ENCODE data around the gene MCM6.
"Not testable (repeated sequence)": the region's sequence is repeated elsewhere in the genome, so short reads cannot be mapped to it uniquely, and the experiment has no call there.

The MCM6 gene

DNA sequence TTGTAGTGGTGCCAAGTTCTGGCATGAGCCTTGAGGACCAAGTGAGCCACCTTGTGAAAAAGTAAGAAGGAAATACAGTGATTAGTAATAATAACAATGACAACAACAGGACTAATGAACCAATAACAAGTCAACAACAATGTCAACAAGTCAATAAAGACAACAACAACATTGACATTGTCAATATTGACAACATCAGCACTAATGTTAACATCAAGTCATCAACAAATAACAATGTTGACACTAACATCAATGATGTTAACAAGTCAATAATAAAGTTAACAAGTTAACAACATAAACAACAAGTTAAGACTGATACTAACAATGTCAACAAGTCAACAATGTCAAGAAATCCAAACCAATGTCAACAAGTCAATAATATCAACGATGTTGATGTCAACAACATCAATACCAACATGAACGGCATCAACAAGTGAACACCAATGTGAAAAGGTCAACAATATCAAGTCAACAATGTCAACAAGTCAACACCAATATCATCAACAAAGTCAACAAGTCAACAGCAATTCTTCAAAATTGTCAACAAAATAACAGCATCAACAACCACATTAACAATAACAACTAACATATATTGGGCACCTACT lies 63.2 kb downstream of the MCM6 start:
- Histone ChIP-seq H3K9ac (no peak overlapping the region), H3K27me3 (ENCODE audit: control insufficient read depth, insufficient read depth, low read length) (no peaks in the 10 kb centered on the region), H3K36me3 (ENCODE audit: control insufficient read depth, insufficient read depth, low read length) (no peaks in the 10 kb centered on the region), H3K27ac (no peak overlapping the region), H3K79me2 (no peaks in the 10 kb centered on the region), H3K4me1 (no peaks in the 10 kb centered on the region), H3K4me2 (ENCODE audit: low read length) (no peak overlapping the region), H3K9me3 (ENCODE audit: control insufficient read depth, low read length) (no peaks in the 10 kb centered on the region), H3K4me3 (ENCODE audit: low read depth, low read length) (no peak overlapping the region), H2AFZ (no peak overlapping the region)
- TF ChIP-seq CTCF (IDR thresholded peaks at IDR 0.05): no peak

DNA sequence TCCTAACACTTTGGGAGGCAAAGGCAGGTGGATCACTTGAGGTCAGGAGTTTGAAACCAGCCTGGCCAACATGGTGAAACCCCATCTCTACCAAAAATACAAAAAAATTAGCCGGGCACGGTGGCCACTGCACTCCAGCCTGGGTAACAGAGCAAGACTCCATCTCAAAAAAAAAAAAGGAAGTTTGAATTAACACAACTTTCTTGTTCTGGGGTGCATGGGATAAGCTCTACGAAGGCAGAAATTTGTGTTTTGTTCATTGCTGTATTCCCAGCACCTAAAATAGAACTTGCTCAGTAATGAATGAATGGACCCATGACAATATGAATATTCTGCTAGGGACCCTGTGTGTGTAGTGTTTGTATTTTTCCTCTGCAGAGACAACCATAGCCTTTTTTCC lies 68.4 kb downstream of the MCM6 start:
- not testable (repeated sequence) for H3K4me1 ChIP-seq; H3K9ac ChIP-seq; H3K36me3 ChIP-seq (ENCODE audit: control insufficient read depth, insufficient read depth, low read length); H3K4me2 ChIP-seq (ENCODE audit: low read length); H3K4me3 ChIP-seq (ENCODE audit: low read depth, low read length); H3K79me2 ChIP-seq; H2AFZ ChIP-seq; H3K27me3 ChIP-seq (ENCODE audit: control insufficient read depth, insufficient read depth, low read length); H3K9me3 ChIP-seq (ENCODE audit: control insufficient read depth, low read length); H3K27ac ChIP-seq

DNA sequence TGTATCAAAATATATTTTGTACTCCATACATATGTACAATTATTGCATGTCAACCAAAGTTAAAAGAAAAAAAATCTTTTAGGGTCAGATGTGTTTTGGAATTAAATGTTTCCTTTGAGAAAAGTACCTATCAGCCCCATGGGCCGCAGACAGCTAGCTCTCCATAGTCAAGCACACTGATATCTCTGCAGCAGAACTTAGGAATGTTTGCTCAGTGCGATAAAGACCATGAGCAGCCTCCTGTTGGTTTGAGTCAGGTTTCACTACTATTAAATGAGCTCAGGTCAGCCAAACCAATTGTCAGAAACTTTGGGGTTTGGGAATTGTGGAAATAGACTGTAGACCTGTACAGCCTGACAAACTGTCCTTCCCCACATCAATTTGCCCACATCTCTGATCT lies 73.0 kb downstream of the MCM6 start:
- TF ChIP-seq CTCF (IDR thresholded peaks at IDR 0.05): no peak
- Histone ChIP-seq H3K9me3 (ENCODE audit: control insufficient read depth, low read length) (no peaks in the 10 kb centered on the region), H3K4me3 (ENCODE audit: low read depth, low read length) (no peak overlapping the region)

DNA sequence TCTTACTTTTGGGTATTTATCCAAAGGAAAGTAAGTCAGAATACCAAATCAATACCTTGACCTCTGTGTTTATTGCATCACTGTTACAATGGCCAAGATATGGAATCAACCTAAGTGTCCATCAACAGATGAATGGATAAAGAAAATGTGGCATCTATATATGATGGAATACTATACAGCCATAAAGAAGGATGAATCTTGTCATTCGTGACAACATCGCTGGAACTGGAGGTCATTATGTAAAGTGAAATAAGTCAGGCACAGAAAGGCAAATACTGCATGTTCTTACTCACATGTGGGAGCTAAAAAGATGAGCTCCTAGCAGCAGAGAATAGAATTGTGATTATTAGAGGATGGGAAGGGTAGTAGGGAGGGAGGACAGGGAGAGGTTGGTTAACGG lies 73.9 kb downstream of the MCM6 start:
- no peaks in the 10 kb centered on the region for H3K4me1 ChIP-seq
- no peak overlapping the region for H3K9ac ChIP-seq
- no peak overlapping the region for H3K4me3 ChIP-seq (ENCODE audit: low read depth, low read length)
- H3K27me3 ChIP-seq (ENCODE audit: control insufficient read depth, insufficient read depth, low read length): no peaks in the 10 kb centered on the region
- no peaks in the 10 kb centered on the region for H3K36me3 ChIP-seq (ENCODE audit: control insufficient read depth, insufficient read depth, low read length)
- H3K4me2 ChIP-seq (ENCODE audit: low read length): no peak overlapping the region
- H3K27ac ChIP-seq: no peak overlapping the region
- no peak for TF ChIP-seq CTCF (IDR thresholded peaks at IDR 0.05)
- no peaks in the 10 kb centered on the region for H3K9me3 ChIP-seq (ENCODE audit: control insufficient read depth, low read length)
- no peak overlapping the region for H2AFZ ChIP-seq
- H3K79me2 ChIP-seq: no peaks in the 10 kb centered on the region

More for the DNA sequence above, 73.0 kb downstream of the MCM6 start:
- H3K27ac ChIP-seq: no peak overlapping the region
- H3K9ac ChIP-seq: no peak overlapping the region
- no peaks in the 10 kb centered on the region for H3K4me1 ChIP-seq
- H3K4me2 ChIP-seq (ENCODE audit: low read length): no peak overlapping the region
- no peak overlapping the region for H2AFZ ChIP-seq
- no peaks in the 10 kb centered on the region for H3K27me3 ChIP-seq (ENCODE audit: control insufficient read depth, insufficient read depth, low read length)
- H3K36me3 ChIP-seq (ENCODE audit: control insufficient read depth, insufficient read depth, low read length): no peaks in the 10 kb centered on the region
- no peaks in the 10 kb centered on the region for H3K79me2 ChIP-seq

GRCh38 chr2:135800513-135801460 lies 75.5 kb downstream of the MCM6 start:
- Histone ChIP-seq H3K27ac (no peak overlapping the region), H3K9me3 (ENCODE audit: control insufficient read depth, low read length) (no peaks in the 10 kb centered on the region), H3K79me2 (no peaks in the 10 kb centered on the region), H2AFZ (no peak overlapping the region), H3K4me1 (no peaks in the 10 kb centered on the region), H3K27me3 (ENCODE audit: control insufficient read depth, insufficient read depth, low read length) (no peaks in the 10 kb centered on the region), H3K9ac (no peak overlapping the region), H3K4me3 (ENCODE audit: low read depth, low read length) (no peak overlapping the region), H3K4me2 (ENCODE audit: low read length) (no peak overlapping the region), H3K36me3 (ENCODE audit: control insufficient read depth, insufficient read depth, low read length) (no peaks in the 10 kb centered on the region)
- no peak for TF ChIP-seq CTCF (IDR thresholded peaks at IDR 0.05)
